Ovary (tissue), 10 donors: Measurements from ENCODE around the gene MMS22L. TPM values are rescaled to one million over a fixed set of nuclear protein-coding genes. Genes with fewer than 3 reads are reported as not detected.
A peak's percentile ranks its signal among the peaks of the same experiment; 100 is the strongest.

Experiments
- DNase-seq, 5 donors: peaks; one replicate each; pipeline ENCODE4 v3.0.0-alpha.2; 2019 to 2020
- H3K27ac ChIP-seq, 2 donors: fragments of 200-600 bp; one replicate each; pipeline versions ENCODE4 v1.5.1 to v1.8.0; 2019 to 2022
- H3K27me3 ChIP-seq: fragments of 200-600 bp; one replicate; pipeline ENCODE4 v1.8.0; 2022
- H3K36me3 ChIP-seq: fragments of 200-600 bp; sonication (generic); one replicate; pipeline ENCODE4 v1.5.1; 2019
- H3K4me1 ChIP-seq: one replicate; pipeline ENCODE4 v1.8.1; 2013; ENCODE audit warnings: mild to moderate bottlenecking, moderate library complexity; ENCODE audit not compliant: insufficient read depth
- H3K4me3 ChIP-seq: fragments of 200-600 bp; sonication (generic); one replicate; pipeline ENCODE4 v1.5.1; 2017
- H3K9me3 ChIP-seq, 2 donors: fragments of 200-600 bp in 1 of 2; sonication (generic) in 1 of 2; one replicate each; pipeline versions ENCODE4 v1.5.1 to v1.8.1; 2013 to 2019; ENCODE audit warnings: mild to moderate bottlenecking in 1 of 2, moderate library complexity in 1 of 2
- CTCF ChIP-seq, 3 donors: fragments of 450-650 bp in 2 of 3; fragments of 200-600 bp in 1 of 3; IDR thresholded peaks; one replicate each; pipeline versions ENCODE4 v1.5.1 to v1.8.0; 2016 to 2022; ENCODE audit warnings: antibody characterized with exemption in 3 of 3, mild to moderate bottlenecking in 1 of 3
- EP300 ChIP-seq: sonication (generic); formaldehyde crosslinking; IDR thresholded peaks from one replicate; pipeline ENCODE4 v1.6.1; 2017; ENCODE audit warnings: antibody characterized with exemption
- POLR2A ChIP-seq: fragments of 450-650 bp; IDR thresholded peaks from one replicate; pipeline ENCODE4 v1.6.1; 2017; ENCODE audit warnings: antibody characterized with exemption, mild to moderate bottlenecking, moderate library complexity
- WGBS, 3 donors: extraction: QIAGEN DNeasy Blood & Tissue Kit in 1 of 3; methylation state at CpG; one replicate each; pipeline versions ENCODE4 v1.1.5 to v1.1.7; 2013 to 2017; 5-methylcytosine and 5-hydroxymethylcytosine counted together
- intact Hi-C, 4 donors: fragments of 100-400 bp; cut with DNase I; formaldehyde crosslinking; loops; one replicate each; pipeline versions ENCODE4 v1.11.0 to v1.15.1; 2022 to 2023
- long read RNA-seq, 3 donors: library from polyadenylated mRNA in 2 of 3; unstranded in 2 of 3; transcript quantifications; one replicate each; pipeline ENCODE4 v2.0.0 and lab custom pipeline, GENCODE V29; 2021 to 2026
- polyA plus RNA-seq, 2 donors: library from polyadenylated mRNA; stranded (reverse); fragments of 200-250 nt in 1 of 2; fragments of 350-450 nt in 1 of 2; fragmentation: Illumina TruSeq in 1 of 2; extraction: RNeasy Lipid Tissue Mini Kit (QIAGEN cat#74804) in 1 of 2; gene quantifications; one replicate each; pipeline ENCODE4 v1.2.3, GENCODE V29; 2013 to 2014
- total RNA-seq, 7 donors: library from RNA; depleted of rRNA in 2 of 7; stranded (reverse); fragments of >200 nt in 2 of 7; fragmentation: NEBNext Ultra II Directional in 3 of 7; extraction: Animal tissue kit (Norgen Biotek cat#: 25700) in 3 of 7; gene quantifications; one replicate each; pipeline versions ENCODE4 v1.1.0 to v1.2.4, GENCODE V29; 2016 to 2023
- donor health status: DM: no; HTN: no; CAD: no; lungs with moderate emphysema.
- donor health status: DM: no; HTN: no; CAD: no.
- donor health status: Bipolar disorder and iron deficiency.
- donor health status: DM: yes; HTN: yes; CAD: no.
- donor health status: DM: no; HTN: no; CAD: no.
- donor health status: DM: yes; HTN: yes; CAD: no.

Gene MMS22L
- total RNA-seq (1 to 10 TPM; 3.9 to 9.8 (median 7.3) TPM), polyA plus RNA-seq (1 to 10 TPM; 1.8 to 3.4 TPM)
- long read RNA-seq, donor 1, partial matches to known transcripts = 0 of 5 reads
- long read RNA-seq, donor 1, other reads (novel, unspliced or antisense) = 5 of 5 reads
- long read RNA-seq, donor 2 = 0 reads
- long read RNA-seq, donor 3, partial matches to known transcripts = 1 of 7 reads
- long read RNA-seq, donor 3, other reads (novel, unspliced or antisense) = 6 of 7 reads

- peak; percentile 92 to 96 (median 95) for DNase-seq
- intact Hi-C loops = no loop called here
- Histone ChIP-seq H3K27me3 (no peaks in the 10 kb centered on the region), H3K36me3 (no peaks in the 10 kb centered on the region), H3K27ac (no peak within 1 kb of the TSS), H3K4me1 (no peaks in the 10 kb centered on the region), H3K4me3 (peak within 1 kb of the TSS; percentile 61), H3K9me3 (no peaks in the 10 kb centered on the region)
- 0 to 1% (median 1%) methylated on average over 66 to 67 of the region's 67 CpGs for WGBS, 3 donors
- no peak for TF ChIP-seq CTCF (IDR thresholded peaks at IDR 0.05)
- TF ChIP-seq POLR2A = no peak
- TF ChIP-seq EP300 = no peak
These were observed at the start of gene MMS22L for GRCh38 chr6:97282726-97283617. Gene MMS22L (minus strand): TSS chr6:97283216. CDS start chr6:97282477, 739 bp downstream.

- H3K27ac ChIP-seq = no peak overlapping the region
- H3K36me3 ChIP-seq = no peaks in the 10 kb centered on the region
- no peak overlapping the region for H3K4me3 ChIP-seq
- no peak for TF ChIP-seq POLR2A
- no peak for TF ChIP-seq CTCF (IDR thresholded peaks at IDR 0.05)
- no peak for TF ChIP-seq EP300
- no peak for DNase-seq
- 71 to 82% (median 78%) methylated on average over 1 of the region's 1 CpG for WGBS, 3 donors
- no peaks in the 10 kb centered on the region for H3K27me3 ChIP-seq
- intact Hi-C loops = no loop called here
- no peaks in the 10 kb centered on the region for H3K9me3 ChIP-seq
- H3K4me1 ChIP-seq = no peaks in the 10 kb centered on the region
These were observed 39.8 kb upstream of the MMS22L start for GRCh38 chr6:97322811-97323210.

GRCh38 chr6:97322226-97322625 lies 39.2 kb upstream of the MMS22L start:
- H3K27ac ChIP-seq = no peak overlapping the region
- TF ChIP-seq EP300 (no peak), CTCF (IDR thresholded peaks at IDR 0.05) (no peak), POLR2A (no peak)
- H3K27me3 ChIP-seq = no peaks in the 10 kb centered on the region
- DNase-seq = no peak
- WGBS, 3 donors = 83 to 100% (median 92%) methylated on average over 1 of the region's 1 CpG
- intact Hi-C loops = no loop called here
- H3K9me3 ChIP-seq = no peaks in the 10 kb centered on the region
- no peaks in the 10 kb centered on the region for H3K4me1 ChIP-seq
- H3K36me3 ChIP-seq = no peaks in the 10 kb centered on the region
- H3K4me3 ChIP-seq = no peak overlapping the region

GRCh38 chr6:97316978-97317377 lies 34.0 kb upstream of the MMS22L start:
- H3K4me1 ChIP-seq = no peaks in the 10 kb centered on the region
- intact Hi-C loops = no loop called here
- no peak overlapping the region for H3K4me3 ChIP-seq
- H3K27ac ChIP-seq = no peak overlapping the region
- no peaks in the 10 kb centered on the region for H3K9me3 ChIP-seq
- H3K27me3 ChIP-seq = no peaks in the 10 kb centered on the region
- H3K36me3 ChIP-seq = no peaks in the 10 kb centered on the region
- no peak for DNase-seq
- TF ChIP-seq POLR2A = no peak
- no peak for TF ChIP-seq EP300
- TF ChIP-seq CTCF (IDR thresholded peaks at IDR 0.05) = no peak
